GM19238 (cell line): ENCODE measurements around the gene THRB.

ENCODE experiments used
- DNase-seq: peaks from one replicate; pipeline ENCODE4 v3.0.0; 2011; ENCODE audit warnings: low spot score; ENCODE audit not compliant: insufficient read length

The THRB gene

DNA sequence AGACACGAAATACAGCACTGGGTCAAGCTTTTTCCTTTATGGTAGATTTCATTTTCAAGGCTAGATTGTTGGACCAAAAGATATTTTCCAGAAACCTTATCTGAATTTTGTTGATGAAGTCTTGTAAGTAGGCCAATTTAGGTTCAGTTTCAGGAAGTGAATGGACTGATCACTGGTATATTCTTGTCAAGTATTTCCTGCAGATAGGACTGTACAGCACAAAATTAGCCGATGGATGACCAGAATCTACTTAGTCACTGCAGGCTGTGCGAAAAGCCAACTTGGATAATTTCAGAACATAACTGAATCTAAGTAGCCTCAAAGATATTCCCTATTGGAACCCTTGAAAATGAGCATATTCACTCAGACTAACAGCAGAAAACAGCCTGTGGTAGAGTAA is 343.1 kb downstream of the THRB start:
- no peak for DNase-seq

DNA sequence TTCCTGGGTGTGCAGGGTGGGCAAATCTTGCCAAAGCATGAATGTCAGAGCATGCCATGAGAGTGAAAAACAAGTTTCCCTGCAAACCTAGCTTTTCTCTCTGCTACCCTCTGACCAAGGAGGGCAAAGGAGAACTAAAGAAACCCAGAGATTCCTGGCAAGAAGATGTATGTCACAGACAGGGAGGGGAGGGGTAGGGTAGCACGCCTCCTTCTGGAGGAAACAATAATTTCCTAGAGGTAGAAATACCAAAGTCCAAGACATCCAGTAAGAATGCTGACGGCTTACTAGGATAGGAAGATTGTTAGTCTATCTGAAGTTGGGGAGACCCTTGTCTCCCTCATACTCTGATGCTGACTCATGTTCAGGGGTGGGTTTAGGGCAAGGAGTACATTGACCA is 345.6 kb downstream of the THRB start:
- DNase-seq: no peak

DNA sequence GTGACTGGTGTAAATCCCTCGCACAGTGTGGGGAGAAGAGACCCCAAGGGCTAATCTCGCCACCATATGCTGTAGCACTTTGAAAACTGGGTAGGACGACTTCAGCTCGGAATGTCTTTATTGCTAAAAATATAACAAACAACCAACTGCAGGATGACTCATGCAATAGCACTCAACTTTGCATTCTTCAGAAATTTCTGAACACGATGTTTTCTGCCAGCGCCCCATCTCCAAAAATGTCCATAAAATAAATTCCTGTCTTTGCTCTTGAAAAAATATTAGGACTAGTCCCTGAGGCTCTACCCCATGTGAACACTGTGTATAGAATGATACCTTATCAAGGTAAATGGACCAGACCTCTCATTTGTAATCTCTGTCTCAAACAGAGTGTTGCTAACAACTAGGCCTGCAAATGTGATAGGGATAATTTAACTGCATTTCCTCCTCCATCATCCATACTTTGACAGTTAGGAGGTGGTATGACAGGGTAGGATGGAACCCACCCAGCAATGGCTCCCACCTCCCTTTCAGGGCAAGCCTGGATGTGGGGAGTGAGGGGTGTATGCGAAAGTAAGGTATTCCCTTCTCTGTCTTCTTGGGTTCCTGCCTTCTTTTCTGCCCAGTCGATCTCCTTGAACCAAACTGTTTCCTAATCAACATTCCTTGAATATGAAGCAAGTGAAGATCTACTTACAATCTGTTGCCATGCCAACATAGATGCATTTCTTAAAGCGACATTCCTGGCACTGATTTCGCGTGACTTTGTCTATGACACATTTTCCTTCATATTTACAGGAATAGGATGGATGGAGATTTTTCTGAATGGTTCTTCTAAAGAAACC is 348.4 kb downstream of the THRB start:
- no peak for DNase-seq

DNA sequence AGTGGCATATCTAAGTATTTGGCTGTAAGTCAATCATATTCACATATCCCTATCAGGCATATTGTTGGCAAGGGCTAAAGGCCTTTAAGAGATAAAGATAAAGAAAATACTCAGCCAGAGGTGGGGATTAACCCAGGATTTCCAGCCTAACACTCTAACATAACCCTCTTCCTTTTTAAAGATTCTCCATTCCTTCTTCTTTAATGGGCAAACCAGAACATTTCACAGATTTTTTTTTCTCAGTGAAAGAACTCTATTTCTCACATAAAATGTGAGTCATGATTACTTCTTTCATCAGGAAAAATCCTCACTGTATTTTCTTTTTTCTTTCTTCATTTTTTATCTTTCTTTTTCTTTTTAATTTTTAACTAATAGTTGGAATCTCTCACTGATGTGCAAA is 349.2 kb downstream of the THRB start:
- DNase-seq: no peak

DNA sequence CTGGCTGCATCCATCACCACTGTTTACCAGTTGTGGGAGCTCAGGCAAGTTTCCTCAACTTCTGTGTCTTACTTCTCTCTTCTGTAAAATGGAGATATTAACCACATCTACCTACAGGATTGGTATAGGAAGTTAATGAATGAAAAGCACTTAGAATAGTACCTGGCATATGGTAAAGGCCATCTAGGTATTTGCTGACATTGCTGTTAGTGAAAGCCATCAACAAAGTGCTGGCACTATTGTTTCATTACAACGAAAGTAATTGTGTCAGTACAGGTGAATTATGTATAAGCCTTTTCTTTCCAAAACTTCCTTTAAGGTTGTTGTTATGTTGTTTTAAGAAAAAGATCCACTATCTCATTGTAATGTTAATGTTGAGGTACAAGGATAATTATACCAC is 352.5 kb downstream of the THRB start:
- no peak for DNase-seq

DNA sequence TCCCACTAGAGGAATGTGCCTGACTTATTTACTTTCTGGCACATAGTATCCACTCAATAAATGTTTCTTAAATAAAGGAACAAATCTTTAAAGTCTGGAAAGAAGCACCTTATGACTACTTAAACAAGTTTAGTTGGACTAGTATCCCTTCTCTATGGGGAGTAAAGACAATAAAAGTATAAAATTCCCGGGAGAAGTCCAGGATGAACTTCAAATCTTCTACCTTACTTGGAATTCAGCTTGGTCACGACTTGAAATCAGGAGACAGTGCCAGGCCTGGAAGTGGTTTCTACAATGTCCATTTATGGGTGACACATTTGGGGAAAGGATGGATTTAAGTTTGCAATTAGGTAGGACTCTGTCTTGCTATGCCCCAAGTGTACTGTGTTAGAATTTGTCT is 353.1 kb downstream of the THRB start:
- no peak for DNase-seq

DNA sequence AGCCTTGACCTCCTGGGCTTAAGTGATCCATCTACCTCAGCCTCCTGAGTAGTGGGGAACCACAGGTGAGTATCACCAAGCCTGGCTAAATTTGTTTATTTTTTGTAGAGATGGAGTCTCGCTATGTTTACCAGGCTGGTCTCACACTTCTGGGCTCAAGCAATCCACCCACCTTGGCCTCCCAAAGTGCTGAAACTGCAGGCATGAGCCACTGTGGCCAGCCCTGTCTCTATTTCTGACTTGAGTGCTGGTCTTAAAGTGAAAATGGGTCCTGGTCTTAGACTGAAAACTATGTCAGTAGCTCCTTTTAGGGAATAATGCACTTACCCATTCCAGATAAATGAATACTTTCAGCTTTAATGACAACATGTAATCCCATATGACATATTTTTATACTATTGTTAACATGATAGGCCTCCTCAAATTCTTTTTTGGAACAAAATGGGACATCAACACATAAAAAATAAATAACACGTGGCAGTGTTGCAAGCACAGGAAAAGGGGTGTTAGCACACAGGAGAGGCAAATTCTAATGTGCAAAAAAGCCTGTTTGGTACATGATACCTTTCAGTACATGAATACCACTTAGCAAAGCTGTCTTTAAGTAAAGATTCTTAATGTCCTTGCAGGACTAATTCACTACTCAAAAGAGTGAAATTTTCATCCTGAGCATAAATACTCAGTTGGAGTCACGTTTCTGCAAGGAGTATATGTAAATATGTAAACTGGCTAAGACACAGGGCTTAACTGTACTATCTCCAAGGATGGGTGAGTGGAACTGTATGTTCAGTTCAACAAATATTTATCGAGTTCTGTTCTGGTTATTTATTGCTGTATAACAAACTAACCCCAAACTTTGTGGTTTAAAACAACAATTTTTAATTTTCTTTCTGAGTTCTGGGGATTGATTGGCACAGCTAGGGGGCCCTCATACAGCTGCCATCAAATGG is 354.9 kb downstream of the THRB start:
- DNase-seq: no peak

DNA sequence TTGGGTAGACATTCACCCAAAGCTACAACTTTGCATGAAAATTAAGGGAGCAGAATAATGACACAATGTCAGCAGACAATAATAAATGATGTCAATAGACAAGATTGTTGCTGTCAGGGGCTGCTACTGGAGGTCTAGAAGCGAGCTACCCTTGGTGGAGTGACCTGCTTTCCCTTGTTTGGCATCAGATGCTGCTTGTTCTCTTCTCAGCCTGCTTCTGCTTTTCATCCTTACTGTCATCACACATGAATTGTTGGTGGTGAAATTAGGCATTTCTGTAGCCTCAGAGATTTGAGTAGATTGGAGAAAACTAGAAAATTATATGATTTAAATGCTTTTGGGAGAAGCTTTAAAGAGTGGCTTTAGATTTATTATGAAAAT is 355.8 kb downstream of the THRB start:
- DNase-seq: no peak

DNA sequence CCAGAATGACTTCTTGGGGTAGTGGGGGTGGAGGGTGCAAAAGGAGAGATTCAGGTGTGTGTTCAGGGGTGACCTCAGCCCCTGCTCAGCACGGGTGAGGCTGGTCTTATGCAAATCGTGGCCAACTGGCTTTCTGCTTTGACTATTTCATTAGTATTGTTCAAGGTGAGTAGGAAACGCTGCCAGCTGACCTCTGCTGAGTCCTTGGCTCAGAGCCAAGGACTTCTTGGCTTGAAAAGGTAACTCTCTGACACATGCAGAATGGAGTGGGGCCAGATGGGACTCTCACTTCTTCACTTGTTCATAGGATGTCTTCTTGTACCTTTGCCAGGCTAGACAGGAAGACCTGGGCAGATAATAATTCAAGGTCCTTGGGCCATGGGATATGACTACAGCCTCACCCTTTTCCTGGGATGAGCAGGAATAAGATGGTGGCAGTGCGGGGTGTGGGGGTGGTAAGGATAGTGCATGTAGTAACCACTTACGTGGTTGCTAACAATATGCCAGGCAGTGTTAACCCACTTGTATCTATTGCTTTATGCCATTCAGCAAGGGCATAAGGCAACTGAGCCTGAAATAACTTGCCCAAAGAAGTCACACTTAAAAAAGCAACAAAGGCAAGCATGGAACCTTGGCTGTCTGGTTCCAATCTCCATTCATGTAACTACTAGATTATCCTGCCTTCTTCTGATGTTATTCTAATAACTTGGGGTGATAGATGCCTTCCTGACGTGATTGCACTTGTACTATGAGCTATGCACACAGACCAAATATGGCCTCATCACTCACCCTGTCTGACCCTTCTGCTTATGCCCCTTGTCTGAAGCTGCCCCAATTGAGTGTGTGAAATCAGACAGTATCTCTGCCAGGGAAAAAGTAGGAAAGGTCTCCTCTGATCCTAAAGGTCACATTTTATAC is 356.4 kb downstream of the THRB start:
- no peak for DNase-seq

DNA sequence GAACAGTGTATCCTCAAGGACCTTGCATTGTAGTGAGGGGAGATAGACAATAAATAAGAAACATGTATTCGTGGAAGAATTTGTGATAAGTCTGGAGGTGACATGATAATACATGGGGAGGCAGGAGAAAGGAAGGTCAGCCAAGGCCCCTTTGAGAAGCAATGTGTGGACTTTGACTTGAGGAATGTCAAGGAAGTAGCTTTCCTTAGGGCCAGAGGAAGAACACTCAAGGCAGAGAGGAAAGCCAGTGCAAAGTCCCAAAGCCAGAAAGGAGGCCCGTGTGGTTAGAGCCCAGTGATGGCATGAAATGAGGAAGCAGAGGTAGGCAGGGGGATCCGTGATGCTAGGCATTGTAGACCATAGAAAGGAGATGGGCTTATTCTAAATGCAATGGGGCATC is 357.3 kb downstream of the THRB start:
- no peak for DNase-seq

DNA sequence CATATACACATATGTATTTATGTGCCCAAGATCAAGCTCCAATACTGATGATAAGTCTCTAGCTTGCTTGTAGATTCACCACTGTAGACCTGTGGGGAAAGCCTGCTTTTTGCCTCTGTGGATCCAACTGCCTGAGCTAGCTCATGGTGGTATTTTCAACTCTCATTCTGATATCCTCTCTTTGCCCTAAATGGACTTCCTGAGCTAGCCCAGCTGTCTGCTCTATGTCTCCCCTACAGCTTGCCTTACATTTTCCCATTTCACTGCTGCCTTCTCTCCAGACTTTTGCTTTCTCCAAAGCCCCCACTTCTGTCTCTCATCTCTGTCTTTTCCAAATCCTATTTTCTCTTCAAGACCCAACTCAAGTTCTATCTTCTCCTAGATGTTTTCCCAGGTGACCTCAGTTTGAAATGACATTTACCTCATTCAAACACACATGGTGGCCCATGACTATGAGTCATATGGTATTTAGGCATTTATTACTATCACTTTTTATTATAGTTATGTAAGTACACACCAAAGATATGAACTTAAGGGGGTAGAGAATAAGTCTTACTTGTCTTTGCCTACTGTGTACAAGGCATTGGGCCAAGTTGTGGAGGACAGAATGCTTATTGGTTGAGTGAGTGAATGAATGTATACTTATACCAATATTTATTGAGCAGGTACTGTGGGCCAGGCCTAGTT is 357.9 kb downstream of the THRB start:
- no peak for DNase-seq

DNA sequence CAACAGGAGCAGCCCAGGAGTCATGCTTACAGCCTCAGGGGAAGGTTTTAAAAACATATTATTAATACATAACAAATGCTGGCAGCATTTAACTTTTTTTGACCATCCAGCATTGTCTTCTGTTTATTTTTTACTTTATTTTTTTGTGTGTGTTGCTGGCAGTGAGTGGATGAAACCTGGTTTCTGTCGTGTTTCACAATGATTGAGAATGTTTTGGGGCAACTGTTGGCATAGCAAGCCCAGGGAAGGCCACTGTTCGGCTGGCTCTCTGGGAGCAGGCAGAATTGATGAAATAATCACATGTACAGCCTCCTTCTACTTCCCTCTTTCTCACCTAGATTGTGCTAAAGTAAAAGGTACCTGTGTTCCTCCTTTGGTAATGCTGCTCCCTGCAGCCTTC is 359.4 kb downstream of the THRB start:
- DNase-seq: no peak

DNA sequence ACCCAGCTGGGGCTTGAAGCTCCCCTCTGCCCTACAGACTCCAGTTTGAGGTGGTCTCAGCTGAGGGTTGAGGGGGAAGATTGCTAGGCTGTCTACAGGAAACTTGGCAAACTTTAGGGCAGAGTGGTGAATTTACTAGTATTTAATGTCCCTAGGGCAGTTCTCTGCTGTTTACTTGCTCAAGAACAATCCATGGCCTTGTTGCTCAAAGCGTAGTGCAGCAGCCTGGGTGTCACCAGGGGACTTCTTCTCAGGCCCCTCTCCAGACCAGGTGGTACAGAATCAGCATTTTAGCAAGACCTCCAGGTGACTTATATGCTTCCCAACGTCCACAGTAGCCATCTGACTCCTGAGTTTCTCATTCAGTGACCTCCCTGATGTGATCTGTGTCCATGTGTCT is 360.7 kb downstream of the THRB start:
- no peak for DNase-seq

DNA sequence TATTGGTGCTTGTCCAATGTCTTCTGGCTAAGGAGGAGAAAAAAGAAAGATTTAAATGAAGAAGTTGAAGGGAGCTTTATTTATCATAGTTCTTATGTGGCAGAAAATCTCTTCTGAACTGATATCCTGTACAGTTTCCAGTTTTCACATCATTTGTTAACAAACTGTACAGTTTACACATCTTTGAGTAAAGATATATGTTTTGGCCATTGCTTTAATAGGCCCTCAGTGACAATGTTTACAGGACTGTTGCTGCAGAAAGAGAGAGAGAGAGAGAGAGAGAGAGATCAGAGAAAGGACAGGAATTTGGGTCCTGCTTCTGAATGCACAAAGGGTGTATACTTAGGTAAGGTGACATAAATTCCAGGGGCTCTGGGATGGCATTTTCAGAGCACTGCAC is 361.2 kb downstream of the THRB start:
- no peak for DNase-seq

DNA sequence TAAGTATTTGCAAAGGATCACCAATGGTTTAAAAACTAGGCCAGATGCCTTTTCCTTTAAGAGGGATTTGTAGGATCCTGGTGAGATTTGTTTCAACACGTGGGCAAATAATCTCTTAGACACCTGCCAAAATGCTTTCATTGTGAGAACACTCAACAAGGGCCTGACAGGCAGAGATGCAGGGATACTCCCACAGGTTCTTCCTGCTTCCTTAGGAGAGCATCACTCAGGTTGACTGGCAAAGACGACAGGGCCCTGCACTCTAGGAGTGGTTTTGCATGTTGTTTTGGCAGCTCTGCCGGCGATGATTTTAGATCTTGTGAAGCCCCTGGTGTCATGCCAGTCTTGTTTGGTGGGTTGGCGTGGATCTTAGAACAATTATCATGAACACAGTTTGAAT is 365.1 kb downstream of the THRB start:
- DNase-seq: no peak

DNA sequence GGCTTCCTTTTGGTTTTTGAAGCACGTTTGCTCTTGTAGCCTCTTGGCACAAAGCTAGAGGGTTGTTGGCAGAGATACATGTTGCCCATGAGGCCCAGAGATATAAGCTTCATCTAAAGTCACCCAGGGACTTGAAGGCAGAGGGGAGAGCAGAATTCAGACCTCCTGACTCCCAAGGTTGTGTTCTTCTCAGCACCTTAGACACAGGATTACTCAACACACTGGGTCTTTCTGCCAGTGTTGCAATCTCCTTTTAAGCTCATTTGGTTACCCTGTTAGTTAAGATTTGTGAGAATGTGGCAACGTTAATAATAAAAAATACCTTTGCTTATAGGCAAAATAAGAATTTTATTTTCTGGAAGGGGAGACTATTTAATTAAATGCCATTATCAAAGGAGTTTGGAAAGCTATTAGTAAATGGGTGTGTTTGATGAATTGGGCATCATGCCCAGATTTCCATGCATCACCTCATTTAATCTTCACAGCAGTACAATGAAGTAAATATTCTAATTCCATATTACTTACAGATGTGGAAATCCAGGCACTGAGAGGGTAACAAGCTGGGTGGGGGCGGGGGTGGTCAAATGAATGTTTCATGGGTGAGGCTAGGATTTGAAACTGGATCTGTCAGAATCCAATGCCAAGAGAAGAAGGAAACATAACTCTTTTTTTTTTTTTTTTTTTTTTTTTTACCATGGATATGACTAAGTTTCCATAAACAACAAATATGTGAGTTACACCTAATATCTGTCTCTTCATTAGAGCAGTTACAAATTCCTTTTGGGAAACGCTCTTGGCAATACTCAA is 366.2 kb downstream of the THRB start:
- no peak for DNase-seq

DNA sequence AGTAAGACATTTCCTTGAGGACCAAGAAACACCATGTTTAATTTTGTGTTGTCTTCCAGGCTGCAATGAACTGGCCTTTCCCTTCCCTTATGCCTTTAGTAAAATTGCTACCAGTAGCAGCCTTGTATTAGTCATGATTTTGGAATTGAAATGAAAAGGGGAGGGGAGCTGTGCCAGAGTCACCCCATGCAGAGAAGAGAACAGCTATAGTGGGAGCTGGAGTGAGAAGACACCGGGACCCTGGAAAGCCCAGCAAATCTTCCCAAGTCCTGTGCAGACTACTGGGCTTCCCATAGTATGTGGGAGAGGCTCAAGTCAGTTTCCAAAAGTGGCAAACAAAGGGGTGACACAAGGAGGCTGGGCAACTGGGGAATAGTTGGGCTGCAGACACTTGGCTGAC is 371.1 kb downstream of the THRB start:
- DNase-seq: no peak

DNA sequence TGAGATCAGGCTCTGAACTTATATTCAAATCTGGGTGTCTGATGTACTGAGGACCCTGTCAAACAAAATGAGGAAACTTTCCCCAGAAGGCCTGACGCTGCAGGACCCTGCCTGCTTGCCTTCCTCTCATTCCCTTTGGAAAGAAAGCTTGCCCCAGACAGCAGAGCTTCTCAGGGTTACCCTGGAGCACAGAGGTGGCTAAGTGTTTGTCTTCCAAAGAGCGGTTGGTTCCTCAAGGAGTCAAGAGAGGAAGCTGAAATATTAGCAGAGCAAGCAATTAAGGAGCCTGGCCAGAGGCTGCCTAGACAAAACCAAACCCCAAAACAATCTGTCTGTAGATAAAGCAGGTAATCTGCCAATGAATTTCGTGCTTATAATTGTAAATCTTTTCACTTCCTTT is 374.2 kb downstream of the THRB start:
- no peak for DNase-seq

DNA sequence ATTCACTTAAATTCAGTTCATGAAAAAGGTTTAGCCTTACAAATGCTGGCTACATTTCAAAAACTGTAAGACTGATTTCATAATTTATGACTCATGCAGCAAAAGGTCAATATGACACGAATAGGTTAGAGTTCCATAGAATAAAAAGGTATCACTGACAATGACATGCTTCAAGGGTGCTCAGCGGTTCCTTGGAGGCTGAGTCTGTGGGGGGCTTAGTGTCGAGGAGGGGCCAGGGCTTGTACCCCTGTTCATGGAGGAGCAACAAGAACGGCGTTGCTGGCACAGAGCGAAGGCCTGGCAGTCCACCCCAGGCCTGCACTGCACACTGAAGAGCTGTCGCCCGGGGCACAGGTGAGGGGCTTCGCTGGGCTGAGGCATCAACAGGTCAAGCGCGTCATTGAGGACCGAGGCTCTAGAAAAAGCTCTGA is 375.3 kb downstream of the THRB start:
- no peak for DNase-seq

DNA sequence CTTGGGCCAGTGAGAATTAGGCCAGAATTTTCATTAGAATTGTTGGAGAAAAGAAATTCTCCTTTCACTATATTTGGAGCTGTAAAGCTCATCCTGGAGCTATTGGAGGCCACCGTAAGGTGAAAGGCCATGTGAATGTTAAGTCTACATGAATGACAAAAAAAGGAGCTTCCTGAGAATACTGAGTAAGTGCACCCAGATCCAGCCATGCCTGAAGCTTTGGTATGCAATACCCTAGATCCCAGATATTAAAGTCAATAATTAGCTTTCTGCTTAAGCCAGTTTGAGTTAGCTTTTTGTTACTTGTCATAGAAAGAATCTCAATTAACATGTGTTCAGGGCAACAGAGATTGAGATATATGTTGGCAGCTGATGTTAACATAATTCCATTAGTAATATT is 377.1 kb downstream of the THRB start:
- DNase-seq: no peak
